Mesenteric fat pad (tissue), 1 donor: ENCODE data around the gene USP3. TPM values are rescaled to one million over a fixed set of nuclear protein-coding genes. Genes with fewer than 3 reads are reported as not detected.

Experiments used
- DNase-seq: peaks from one replicate; pipeline ENCODE4 v3.0.0-alpha.2; 2020; ENCODE audit warnings: low spot score
- long read RNA-seq: library from polyadenylated mRNA; unstranded; transcript quantifications from one replicate; pipeline ENCODE4 v2.0.0, GENCODE V29; 2020
- total RNA-seq: library from RNA; stranded (reverse); fragmentation: NEBNext Ultra II Directional; extraction: Animal tissue kit (Norgen Biotek cat#: 25700); gene quantifications from one replicate; pipeline ENCODE4 v1.2.1, GENCODE V29; 2021
- donor health status: DM: yes; HTN: yes; CAD: no.

Gene USP3, protein sequence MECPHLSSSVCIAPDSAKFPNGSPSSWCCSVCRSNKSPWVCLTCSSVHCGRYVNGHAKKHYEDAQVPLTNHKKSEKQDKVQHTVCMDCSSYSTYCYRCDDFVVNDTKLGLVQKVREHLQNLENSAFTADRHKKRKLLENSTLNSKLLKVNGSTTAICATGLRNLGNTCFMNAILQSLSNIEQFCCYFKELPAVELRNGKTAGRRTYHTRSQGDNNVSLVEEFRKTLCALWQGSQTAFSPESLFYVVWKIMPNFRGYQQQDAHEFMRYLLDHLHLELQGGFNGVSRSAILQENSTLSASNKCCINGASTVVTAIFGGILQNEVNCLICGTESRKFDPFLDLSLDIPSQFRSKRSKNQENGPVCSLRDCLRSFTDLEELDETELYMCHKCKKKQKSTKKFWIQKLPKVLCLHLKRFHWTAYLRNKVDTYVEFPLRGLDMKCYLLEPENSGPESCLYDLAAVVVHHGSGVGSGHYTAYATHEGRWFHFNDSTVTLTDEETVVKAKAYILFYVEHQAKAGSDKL
- total RNA-seq: 54.7 TPM
- long read RNA-seq, full-length matches to known transcripts: 46 of 77 reads
- long read RNA-seq, partial matches to known transcripts: 14 of 77 reads
- long read RNA-seq, other reads (novel, unspliced or antisense): 17 of 77 reads

DNA sequence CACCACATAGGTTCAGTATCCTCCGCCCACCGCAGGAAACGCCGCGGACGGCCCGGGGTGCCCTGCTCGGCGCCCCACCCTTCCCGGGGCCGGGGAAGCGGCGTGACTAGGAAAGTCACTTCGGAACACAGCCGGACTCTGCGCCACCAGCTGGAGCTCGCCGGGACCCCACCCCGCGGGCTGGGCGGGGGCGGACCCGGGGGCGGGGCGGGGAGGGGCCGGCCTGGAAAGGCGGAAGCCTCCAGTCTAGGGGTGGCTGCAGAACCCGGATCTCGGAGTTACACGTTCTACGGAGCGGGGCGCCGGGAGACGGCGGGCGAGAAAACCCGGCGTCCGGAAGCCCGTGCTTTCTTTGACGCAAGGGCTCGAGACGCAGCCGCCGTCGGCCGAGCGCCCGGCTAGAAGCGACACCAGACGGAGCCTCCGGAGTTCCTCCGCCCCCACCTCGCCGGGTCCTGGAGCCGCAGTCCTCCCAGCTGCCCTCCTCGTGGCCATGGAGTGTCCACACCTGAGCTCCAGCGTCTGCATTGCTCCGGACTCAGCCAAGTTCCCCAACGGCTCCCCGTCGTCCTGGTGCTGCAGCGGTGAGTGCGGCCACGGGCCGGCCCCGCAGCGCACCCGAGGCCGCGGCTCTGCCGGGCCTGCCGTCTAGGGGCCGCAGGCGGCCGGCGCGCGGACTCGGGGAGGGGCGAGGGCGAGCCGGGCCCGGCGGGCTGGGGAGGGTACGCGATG lies at the start of gene USP3:
Gene USP3 (plus strand): TSS at position 347 of the 732 bp plus-strand sequence. CDS start 147 bp downstream, at position 494.
- peak; percentile 98 for DNase-seq

DNA sequence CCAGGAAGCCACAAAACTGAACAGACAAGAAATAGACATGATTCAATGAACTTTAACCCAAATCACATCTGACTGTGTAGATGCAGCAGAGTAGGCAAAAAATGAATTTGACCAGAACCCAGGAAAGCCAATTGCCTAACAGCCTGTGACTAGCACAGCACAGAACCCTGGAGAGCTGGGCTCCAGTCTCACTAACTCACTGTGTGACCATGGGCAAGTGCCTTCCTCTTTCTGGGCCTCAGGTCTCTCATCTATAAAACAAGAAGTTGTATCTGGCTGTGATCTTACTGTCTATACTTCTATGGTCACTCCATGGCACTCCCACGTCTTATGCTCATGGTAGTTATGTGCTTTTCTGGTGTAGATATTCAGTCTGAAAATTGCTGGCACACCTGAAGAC lies 48.1 kb upstream of the USP3 start:
- DNase-seq: no peak

DNA sequence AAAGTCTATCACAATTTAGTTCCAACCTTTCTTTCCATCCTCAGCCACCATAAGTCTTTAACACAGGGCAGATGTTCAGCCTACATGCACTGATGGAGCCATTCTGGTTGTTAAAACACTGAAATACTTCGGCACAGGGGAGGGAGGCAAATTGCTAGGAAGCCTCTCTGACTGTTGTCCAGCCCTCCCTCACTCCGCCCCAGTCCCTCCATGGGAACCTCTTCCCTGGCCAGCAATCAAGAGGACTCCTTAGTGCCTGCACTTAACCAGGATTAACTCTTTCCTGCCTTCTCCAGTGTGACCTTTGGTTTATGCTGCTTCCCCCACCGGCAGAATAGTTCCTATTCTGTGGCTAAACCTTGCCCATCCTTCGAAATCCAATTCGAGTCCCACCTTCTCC lies 47.0 kb upstream of the USP3 start:
- no peak for DNase-seq

DNA sequence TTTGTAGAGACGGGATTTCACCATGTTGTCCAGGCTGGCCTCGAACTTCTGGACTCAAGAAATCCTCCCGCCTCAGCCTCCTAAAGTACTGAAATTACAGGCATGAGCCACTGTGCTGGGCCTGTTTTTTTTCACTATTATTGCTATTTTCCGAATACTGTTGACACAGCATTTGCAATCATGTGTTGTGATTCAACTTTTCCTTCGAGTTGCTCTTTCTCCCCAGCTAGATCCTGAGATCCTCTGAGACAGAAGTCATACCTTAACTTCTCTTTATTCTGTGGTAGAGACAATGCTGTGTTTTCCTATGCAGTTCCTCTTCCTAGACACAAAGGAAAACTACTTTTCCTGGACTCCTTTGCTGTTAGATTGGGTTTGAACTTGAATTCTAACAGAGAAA lies 46.4 kb upstream of the USP3 start:
- no peak for DNase-seq

DNA sequence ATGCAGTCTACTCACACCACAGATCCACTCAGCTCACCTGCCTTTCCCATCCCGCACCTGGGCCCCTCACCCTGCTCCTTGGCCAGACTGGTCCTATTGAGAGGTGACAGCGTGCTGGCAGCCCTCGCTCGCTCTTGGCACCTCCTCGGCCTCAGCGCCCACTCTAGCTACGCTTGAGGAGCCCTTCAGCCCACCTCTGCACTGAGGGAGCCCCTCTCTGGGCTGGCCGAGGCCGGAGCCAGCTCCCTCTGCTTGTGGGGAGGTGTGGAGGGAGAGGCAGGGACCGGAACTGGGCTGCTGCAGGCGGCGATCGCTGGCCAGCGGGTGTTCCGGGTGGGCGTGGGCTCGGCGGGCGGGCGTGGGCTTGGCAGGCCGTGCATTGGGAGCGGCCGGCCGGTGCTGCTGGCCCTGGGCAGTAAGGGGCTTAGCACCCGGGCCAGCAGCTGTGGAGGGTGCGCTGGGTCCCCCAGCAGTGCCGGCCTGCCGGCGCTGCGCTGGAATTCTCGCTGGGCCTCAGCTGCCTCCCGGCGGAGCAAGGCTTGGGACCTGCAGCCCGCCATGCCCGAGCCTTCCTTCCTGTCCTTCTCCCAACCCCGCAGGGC lies 45.5 kb upstream of the USP3 start:
- DNase-seq: no peak

DNA sequence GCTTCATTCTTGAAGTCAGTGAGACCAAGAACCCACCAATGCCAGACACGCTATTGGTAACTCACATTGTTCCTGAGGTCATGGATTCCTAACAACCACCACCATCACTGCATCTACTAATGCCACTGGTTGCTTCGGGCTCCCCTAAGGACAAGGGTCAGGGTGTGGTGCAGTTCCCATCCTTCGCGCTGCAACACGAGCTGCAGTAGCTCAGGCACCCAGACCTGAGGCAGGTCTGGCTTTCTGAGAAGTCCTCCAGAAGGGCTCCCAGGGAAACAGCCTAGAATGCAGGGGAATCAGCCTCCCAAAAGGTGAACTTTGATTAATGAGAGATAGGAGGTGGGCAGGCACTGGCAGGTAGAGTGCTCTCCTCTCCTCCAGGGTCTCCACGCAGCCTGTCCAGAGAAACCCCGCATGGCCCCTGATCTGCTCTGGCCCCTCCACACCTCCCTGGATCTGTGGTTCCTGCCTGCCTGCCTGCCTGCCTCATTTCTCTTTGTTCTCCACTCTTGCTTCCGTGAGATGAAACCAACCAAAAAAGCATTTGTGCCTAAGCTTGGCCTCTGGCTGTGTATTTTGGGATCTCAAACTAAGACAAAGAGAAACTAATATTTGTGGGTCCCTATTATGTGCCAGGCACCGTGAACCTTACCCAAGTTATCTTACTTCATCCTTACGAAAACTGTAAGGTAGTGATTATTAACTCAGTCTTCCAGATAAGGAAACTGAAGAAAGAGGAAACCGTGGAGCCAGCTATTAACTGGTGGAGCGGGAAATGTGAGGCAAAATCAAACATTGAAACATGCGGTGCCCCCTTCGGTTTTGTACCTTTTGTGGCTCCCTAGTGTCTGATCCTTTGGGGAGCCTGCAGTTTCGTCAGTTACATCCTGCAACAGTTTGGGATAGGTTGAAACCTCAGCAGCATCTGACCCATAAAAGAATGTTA lies 43.9 kb upstream of the USP3 start:
- no peak for DNase-seq

DNA sequence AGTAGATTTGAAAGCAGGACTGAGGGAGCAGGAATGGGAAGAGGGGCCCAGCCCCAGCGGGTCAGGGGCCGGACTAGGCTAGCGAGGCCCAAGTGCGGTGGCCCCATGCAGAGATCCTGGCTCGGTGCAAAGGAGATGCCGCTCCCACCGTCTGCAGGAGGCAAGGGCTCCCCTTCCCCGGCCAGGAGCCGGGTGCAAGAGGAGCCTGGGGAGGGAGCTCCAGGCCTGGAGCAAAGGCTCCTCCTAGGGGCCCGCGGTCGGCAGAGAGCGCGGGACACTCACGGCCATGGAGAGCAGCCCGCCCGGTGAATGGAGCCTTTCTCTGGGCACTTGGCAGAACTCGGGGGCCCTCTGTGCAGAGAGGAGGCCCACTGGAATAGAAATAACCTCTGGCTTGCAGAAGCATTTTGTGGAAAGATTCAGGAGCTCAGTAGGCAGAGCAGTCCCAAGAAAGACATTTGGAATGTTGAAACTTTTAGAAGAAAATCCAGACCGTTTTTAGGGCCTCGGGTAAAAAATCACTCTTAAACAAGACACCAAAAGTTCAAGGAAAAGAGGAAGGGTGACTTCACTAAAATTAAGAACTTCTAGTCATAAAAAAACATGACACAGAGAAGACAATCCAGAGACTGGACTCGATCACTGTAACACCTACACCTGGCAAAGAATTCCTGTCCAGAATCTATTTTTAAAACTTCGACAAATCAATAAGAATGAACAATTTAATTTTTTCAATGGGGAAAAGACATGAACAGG lies 43.0 kb upstream of the USP3 start:
- DNase-seq: no peak

DNA sequence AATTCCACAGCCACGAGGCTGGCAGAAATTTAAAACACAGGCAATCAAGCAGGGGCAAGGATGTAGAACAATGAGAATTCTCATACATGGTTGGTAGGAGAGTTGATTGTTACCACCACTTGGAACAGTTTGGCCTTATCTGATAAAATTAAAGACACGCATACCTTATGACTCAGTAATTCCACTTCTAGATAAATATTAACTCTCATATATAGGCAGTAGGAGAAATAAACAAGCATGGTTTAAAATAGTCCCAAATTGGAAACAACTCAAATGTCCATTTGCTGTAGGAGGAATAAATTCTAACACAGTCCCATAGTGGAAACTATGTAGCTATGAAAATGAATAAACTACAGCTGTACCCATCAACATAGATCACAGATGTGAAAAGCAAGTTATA lies 42.3 kb upstream of the USP3 start:
- no peak for DNase-seq

DNA sequence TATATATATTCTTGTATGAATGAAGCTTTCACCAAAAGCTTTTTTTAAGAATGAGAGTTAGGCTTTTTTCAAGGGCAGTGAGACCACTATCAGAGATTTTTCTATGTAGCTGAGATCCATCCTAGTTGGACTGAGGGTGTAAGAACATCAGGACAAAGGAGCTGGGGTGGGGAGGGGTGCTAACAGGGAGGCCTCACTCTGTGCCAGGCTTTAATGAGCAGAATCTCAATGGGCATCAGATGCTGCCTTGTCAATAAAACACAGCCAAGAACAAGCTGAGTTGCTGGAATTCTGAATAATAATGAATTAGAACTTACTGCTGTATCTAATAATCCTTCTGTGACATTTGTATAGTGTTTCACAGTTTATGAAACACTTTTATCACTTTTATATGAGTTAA lies 41.4 kb upstream of the USP3 start:
- DNase-seq: no peak

DNA sequence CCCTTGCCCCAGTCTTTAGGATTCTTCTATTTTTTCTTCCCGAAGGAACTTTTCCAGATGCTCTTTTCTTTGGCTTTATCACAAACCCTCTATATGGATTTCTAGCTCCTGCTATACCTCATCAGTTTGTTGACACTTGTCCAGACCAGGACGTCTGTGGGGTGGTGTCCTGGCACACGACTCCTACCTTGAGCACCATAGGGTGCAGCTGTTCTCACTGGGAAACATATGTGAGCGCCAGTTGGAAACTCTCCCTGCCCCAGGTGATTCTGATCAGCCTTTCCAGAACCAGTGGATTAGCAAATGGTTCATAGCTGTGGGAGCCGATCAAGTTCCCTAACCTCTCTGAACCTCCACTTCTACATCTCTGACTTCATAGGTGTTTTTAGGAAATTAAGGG lies 40.6 kb upstream of the USP3 start:
- DNase-seq: no peak

DNA sequence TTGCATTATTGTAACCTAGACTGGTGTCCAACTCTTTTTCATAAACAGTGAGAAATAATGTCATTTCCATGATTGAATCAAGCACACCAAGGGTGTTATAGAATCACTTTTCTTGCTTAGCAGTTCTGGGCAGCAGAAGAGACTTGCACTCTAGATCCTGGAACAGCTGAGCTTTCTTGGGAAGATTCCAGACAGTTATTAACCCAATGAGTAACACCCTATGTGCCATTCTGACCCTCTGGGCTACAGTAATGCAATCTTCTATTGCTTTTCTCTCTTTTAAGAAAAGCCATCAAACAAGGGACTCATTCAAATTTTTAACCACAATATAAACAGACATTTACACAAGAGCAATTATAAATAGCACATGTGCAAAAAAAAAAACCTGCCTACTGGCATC lies 39.3 kb upstream of the USP3 start:
- no peak for DNase-seq

DNA sequence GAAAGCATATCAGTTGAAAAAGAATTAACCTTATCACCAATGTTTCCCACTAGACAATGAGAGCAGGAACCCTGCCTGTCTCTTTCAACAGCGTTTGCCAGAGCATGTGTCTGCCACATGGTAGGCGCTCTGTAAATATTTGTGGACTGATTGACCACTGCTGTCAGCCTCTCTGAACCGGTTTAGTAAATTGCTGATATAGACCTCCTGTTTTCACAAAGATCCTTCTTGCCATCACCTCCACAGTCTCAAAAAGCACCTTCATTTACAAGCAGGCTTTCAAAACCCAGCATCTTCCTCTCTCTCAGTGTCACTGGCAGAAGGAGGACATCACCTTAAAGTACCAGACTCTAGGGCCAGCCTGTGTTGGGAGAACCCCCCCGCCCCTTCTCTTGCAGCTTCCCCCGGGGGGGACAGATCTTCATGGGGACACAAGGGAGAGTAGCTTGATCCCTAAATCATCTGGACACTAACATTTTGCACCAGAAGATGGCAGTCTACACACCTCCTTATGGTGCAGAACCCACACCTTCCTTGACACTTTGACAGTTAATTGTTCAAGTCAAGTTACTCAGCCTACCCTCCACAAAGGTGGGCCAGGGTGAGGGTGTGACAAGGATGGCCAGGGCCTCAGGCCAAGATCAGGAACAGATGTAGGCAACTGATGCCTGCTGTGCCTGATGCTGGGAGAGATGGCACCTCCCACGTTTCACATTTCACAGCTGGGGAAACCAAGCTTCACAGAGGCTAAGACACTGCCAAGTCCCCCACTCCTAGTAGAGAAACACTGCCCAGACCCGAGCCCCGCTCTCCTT lies 37.8 kb upstream of the USP3 start:
- DNase-seq: no peak

DNA sequence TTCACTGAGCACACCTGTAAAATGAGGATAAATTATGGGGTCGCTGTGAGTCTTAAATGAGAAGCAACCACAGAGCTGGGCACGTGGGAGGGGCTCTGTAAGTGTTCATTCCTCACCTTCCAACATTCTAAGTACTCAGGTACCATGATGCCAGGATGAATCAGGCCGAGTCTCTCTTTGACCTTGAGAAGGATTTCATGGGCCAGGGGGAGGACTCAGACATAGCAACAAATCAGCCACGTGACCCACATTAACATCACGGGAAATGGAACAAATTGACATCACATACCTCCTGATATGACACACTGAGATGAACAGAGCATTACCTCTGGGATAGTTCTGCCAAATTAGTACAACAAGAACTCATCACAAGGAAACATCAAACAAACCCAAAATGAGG lies 35.2 kb upstream of the USP3 start:
- no peak for DNase-seq

DNA sequence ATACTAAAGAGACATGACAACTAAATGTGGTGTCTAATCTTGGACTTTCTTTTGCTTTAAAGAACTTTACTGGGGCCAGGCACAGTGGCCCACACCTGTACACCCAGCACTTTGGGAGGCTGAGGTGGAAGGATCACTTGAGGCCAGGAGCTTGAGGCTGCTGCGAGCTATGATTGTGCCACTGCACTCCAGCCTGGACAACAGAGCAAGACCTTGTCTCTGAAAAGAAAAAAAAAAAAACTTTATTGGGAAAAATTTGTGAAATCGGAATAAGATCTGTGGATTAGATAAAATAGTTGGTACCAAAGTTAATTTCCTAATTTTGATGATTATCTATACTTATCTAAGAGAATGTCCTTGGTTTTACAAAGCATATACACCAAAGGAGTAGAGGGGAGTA lies 34.4 kb upstream of the USP3 start:
- DNase-seq: no peak

DNA sequence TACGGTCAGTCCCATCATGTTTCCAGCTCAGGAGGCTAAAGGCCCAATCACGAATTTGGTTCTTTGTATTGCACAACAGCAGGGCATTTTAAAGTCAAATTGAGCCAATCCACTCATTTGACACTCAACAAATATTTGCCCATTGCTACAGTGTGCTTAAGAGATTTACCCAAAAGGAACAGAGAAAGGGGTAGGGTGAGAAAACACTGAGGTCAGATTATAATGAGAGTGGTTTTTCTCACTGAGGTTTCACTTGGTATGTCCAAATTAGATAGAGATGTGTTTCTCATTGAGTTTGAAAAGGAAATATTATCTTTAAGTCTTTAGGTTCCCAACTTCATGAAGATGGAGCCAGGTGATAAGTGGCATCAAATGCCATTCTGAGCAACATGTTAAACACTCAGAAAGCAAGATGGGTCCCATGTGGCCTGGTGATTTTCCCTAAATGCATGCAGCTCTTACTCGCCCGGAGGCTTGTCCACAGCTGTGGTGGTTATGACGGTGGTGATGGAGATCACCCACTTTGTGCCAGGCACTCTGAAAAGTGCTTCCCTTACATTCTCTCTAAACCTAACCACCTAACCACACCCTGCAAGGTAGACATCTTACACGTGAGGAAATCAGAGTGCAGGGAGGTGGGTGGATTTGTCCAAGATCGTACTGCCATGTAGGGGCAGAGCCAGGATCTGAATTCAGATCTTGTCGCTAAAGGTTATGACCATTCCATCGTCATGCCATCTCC lies 31.2 kb upstream of the USP3 start:
- no peak for DNase-seq

DNA sequence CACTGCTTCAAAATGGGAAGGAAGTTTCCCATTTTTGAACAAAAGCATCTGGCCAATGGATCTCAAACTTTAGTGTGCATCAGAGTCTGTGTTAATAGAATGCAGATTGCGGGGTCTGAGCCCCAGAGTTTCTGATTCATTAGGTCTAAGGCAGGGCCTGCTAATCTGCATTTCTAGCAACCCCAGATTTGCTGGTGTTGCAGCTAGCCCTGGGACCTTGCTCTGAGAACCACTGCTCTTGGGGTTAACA lies 30.7 kb upstream of the USP3 start:
- no peak for DNase-seq

DNA sequence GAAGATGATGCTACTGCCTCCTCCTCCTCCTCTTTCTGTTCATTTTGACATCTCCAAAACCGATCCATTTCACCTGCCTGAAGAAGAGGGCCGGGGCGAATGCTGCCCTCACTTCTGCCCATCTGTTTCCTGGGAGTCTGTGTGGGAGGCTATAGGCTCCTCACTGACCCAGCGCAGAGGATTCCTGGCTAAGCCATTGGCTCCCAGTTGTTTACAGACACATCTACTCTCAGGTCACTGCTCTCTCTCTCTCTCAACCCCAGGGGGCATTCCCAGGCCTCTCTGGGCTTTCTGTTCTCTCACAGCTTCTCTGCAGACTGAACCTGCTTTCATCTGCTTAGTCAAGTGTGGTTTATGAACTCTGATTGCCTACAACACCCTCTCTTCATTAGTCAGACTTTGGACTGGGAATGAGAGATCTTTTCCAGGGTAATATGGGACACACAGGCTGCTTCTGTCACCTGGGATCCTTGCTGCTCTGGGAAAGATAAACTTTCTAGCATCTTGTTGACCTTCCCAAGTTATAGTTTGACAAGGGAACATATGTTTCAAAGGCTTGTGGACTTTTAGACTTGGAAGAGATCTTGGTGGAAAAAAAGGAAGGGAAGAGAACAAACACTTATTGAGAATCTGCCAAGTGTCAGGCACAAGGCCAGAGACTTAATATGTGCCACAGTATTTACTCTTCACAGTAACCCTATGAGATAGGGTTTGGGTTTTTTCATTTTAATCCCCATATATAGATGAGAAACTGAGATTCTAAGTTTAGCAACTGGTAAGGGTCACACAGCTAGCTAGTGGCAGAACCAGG lies 30.2 kb upstream of the USP3 start:
- no peak for DNase-seq

DNA sequence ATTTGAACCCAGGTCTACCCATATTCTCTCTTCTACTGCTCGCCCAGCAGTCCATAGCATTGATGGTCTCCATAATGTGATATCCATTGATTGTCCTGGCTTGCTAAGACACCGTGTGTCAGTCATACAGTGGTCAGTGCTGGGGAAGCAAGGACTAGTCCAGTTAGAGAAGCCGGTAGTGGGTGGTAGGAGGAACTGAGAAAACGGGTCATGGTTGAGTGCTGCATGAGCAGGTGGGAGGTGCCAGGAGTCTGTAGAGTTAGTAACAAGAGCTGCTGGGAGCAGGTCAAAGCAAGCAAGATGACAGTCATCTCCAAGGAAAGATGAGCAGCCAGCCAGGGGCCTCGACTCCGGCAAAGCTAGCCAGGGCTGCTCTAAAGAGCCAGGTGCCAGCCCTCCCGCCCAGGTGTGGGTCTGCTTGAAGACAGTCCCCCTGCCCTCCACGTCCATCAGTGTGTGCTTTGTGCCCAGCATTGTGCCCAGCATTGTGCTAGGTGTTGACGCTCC lies 29.5 kb upstream of the USP3 start:
- DNase-seq: no peak
